OCI-LY3 (cell line): ENCODE data around the gene ASIC5.
A peak's percentile ranks its signal among the peaks of the same experiment; 100 is the strongest.

Source experiments
- H2AFZ ChIP-seq: fragments of 200-600, 300-600 bp; shearing (Covaris generic); 2 replicates; pipeline ENCODE4 v1.6.0; 2014; ENCODE audit warnings: antibody characterized with exemption, low read depth, low read length
- H3K27ac ChIP-seq: fragments of 200-600, 300-600 bp; sonication (generic); 2 replicates; pipeline ENCODE4 v1.5.1; 2014; ENCODE audit warnings: mild to moderate bottlenecking, low read length, moderate library complexity, mixed read lengths
- H3K27me3 ChIP-seq: fragments of 200-600, 300-600 bp; sonication (generic); 2 replicates; pipeline ENCODE4 v1.6.1; 2014; ENCODE audit warnings: low read depth, low read length, mixed read lengths
- H3K36me3 ChIP-seq: fragments of 200-600, 300-600 bp; sonication (generic); replicated peaks from 2 replicates; pipeline ENCODE3; 2014; ENCODE audit warnings: low read depth, low read length, mixed read lengths
- H3K4me1 ChIP-seq: fragments of 300-600, 200-600 bp; sonication (generic); 2 replicates; pipeline ENCODE4 v1.6.1; 2014; ENCODE audit warnings: low read length, mixed read lengths
- H3K4me2 ChIP-seq: fragments of 200-600, 300-600 bp; sonication (generic); 2 replicates; pipeline ENCODE4 v1.6.1; 2014; ENCODE audit warnings: low read length, mixed read lengths
- H3K4me3 ChIP-seq: fragments of 300-600, 200-600 bp; sonication (generic); 2 replicates; pipeline ENCODE4 v1.5.1; 2014; ENCODE audit warnings: antibody characterized with exemption, mild to moderate bottlenecking, low read length, moderate library complexity
- H3K79me2 ChIP-seq: fragments of 300-600, 200-600 bp; shearing (Covaris generic); 2 replicates; pipeline ENCODE4 v1.6.1; 2014; ENCODE audit warnings: mild to moderate bottlenecking, low read length, mixed read lengths
- H3K9ac ChIP-seq: fragments of 300-600, 200-600 bp; shearing (Covaris generic); 2 replicates; pipeline ENCODE4 v1.6.0; 2014; ENCODE audit warnings: mild to moderate bottlenecking, low read length, moderate library complexity
- H3K9me3 ChIP-seq: fragments of 200-600, 300-600 bp; shearing (Covaris generic); 2 replicates; pipeline ENCODE4 v1.6.1; 2014; ENCODE audit warnings: low read length, mixed read lengths; ENCODE audit not compliant: insufficient read depth
- H4K20me1 ChIP-seq: fragments of 200-600, 300-600 bp; sonication (generic); 2 replicates; pipeline ENCODE4 v1.6.1; 2016; ENCODE audit warnings: low read length, mixed read lengths; ENCODE audit not compliant: insufficient read depth
- EZH2phosphoT487 ChIP-seq: fragments of 200-600 bp; shearing (Covaris generic); IDR thresholded peaks from 2 replicates; pipeline ENCODE4 v1.6.1; 2018; ENCODE audit warnings: antibody characterized with exemption, mixed run types, low read depth
- TF ChIP-seq, protein P1 (sequence below): fragments of 200-600, 300-600 bp; sonication (generic); IDR thresholded peaks from 2 replicates; pipeline ENCODE4 v1.5.1; 2014; ENCODE audit warnings: antibody characterized with exemption, low read length, low read depth

Gene ASIC5

DNA sequence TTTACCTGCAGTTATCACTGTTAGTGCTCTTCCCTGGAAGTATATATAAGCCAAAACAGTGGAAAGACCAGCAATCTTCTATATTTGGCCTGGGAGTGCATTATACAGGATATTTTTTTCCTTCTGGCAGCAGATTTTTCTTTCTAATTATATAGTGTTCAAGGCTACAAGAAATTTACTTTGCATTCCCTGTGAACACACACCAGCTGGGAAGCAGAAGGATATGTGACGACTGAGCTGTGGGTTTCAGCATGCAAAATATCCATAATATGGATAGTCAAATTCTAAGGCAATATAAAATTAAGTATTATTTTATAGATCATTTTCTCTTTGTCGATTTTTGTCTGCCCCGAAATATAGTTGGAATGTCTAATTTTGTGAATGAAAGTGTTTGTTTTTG, 76.1 kb downstream of the ASIC5 start:
- no peaks in the 10 kb centered on the region for H3K79me2 ChIP-seq
- H3K4me2 ChIP-seq: peak overlapping the region; percentile 79
- TF ChIP-seq, protein P1, sequence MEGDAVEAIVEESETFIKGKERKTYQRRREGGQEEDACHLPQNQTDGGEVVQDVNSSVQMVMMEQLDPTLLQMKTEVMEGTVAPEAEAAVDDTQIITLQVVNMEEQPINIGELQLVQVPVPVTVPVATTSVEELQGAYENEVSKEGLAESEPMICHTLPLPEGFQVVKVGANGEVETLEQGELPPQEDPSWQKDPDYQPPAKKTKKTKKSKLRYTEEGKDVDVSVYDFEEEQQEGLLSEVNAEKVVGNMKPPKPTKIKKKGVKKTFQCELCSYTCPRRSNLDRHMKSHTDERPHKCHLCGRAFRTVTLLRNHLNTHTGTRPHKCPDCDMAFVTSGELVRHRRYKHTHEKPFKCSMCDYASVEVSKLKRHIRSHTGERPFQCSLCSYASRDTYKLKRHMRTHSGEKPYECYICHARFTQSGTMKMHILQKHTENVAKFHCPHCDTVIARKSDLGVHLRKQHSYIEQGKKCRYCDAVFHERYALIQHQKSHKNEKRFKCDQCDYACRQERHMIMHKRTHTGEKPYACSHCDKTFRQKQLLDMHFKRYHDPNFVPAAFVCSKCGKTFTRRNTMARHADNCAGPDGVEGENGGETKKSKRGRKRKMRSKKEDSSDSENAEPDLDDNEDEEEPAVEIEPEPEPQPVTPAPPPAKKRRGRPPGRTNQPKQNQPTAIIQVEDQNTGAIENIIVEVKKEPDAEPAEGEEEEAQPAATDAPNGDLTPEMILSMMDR: no peak
- no peak for TF ChIP-seq EZH2phosphoT487
- H3K4me3 ChIP-seq: peak overlapping the region; percentile 70
- no peak overlapping the region for H3K27ac ChIP-seq
- no peaks in the 10 kb centered on the region for H3K27me3 ChIP-seq
- H3K9me3 ChIP-seq: no peaks in the 10 kb centered on the region
- H3K9ac ChIP-seq: no peak overlapping the region
- H2AFZ ChIP-seq: peak overlapping the region; percentile 69; the same call in 1 of the 2 replicates
- H3K36me3 ChIP-seq: no peaks in the 10 kb centered on the region
- peaks cover 10% of the 10 kb centered on the region for H3K4me1 ChIP-seq
- H4K20me1 ChIP-seq: no peaks in the 10 kb centered on the region

GRCh38 chr4:155789391-155789790, 76.7 kb downstream of the ASIC5 start:
- Histone ChIP-seq H3K9me3 (no peaks in the 10 kb centered on the region), H3K4me1 (peaks cover 10% of the 10 kb centered on the region), H3K79me2 (no peaks in the 10 kb centered on the region), H3K4me3 (peak overlapping the region; percentile 70), H3K27me3 (no peaks in the 10 kb centered on the region), H3K27ac (no peak overlapping the region), H3K4me2 (peak overlapping the region; percentile 79), H4K20me1 (no peaks in the 10 kb centered on the region), H3K9ac (0 out of 2 replicates have a peak overlapping the region, but pooled peaks have one; percentile 0), H2AFZ (peak overlapping the region; percentile 69), H3K36me3 (no peaks in the 10 kb centered on the region)
- no peak for TF ChIP-seq EZH2phosphoT487
- TF ChIP-seq, protein P1: no peak

GRCh38 chr4:155787113-155787710, 78.9 kb downstream of the ASIC5 start:
- Histone ChIP-seq H3K27me3 (no peaks in the 10 kb centered on the region), H3K4me2 (peak overlapping the region; percentile 49), H3K9me3 (no peaks in the 10 kb centered on the region), H3K4me3 (peak overlapping the region; percentile 32), H3K36me3 (no peaks in the 10 kb centered on the region), H3K27ac (no peak overlapping the region), H4K20me1 (no peaks in the 10 kb centered on the region), H2AFZ (peak overlapping the region; percentile 86), H3K79me2 (no peaks in the 10 kb centered on the region), H3K4me1 (peaks cover 10% of the 10 kb centered on the region), H3K9ac (no peak overlapping the region)
- TF ChIP-seq EZH2phosphoT487: no peak
- TF ChIP-seq, protein P1: peak; percentile 97

GRCh38 chr4:155785828-155786227, 80.2 kb downstream of the ASIC5 start:
- TF ChIP-seq EZH2phosphoT487: no peak
- TF ChIP-seq, protein P1: no peak
- Histone ChIP-seq H3K9ac (no peak overlapping the region), H3K27ac (no peak overlapping the region), H4K20me1 (no peaks in the 10 kb centered on the region), H3K36me3 (no peaks in the 10 kb centered on the region), H3K79me2 (no peaks in the 10 kb centered on the region), H3K27me3 (no peaks in the 10 kb centered on the region), H3K4me3 (no peak overlapping the region), H2AFZ (no peak overlapping the region), H3K4me2 (no peak overlapping the region), H3K4me1 (peaks cover 10% of the 10 kb centered on the region), H3K9me3 (no peaks in the 10 kb centered on the region)
